Bronchial epithelial cell (primary cell): Measurements from ENCODE around the gene JOSD2. TPM values are rescaled to one million over a fixed set of nuclear protein-coding genes. Genes with fewer than 3 reads are reported as not detected.

ENCODE experiments used
- DNase-seq: peaks from one replicate; pipeline ENCODE4 v3.0.0-alpha.2; 2010; ENCODE audit warnings: low read depth
- FAIRE-seq: peaks from 2 replicates; lab custom pipeline; 2011; peaks lifted over from hg19 to GRCh38; lab: Jason Lieb, UNC
- H3K27me3 ChIP-seq: 2 replicates; pipeline ENCODE4 v1.5.1; 2011; ENCODE audit warnings: low read length; ENCODE audit not compliant: control insufficient read depth, insufficient read depth
- H3K36me3 ChIP-seq: 2 replicates; pipeline ENCODE4 v1.5.1; 2011; ENCODE audit warnings: low read length; ENCODE audit not compliant: control insufficient read depth, insufficient read depth
- H3K4me3 ChIP-seq: 2 replicates; pipeline ENCODE4 v1.5.1; 2011; ENCODE audit warnings: mild to moderate bottlenecking, low read depth, low read length, control low read depth
- total RNA-seq: library from RNA; depleted of rRNA; stranded (reverse); fragments of >200 nt; gene quantifications from 2 replicates; pipeline ENCODE4 v1.2.1, GENCODE V29; 2014
- TF ChIP-seq, protein P1 (sequence below): IDR thresholded peaks from 2 replicates; pipeline ENCODE4 v1.5.1; 2011; ENCODE audit warnings: mild to moderate bottlenecking, moderate library complexity, low read length, control low read depth, inconsistent platforms; ENCODE audit not compliant: insufficient read depth, severe bottlenecking

The JOSD2 gene
- total RNA-seq, 1 donor from 2014 or later = 10.5 TPM

DNA sequence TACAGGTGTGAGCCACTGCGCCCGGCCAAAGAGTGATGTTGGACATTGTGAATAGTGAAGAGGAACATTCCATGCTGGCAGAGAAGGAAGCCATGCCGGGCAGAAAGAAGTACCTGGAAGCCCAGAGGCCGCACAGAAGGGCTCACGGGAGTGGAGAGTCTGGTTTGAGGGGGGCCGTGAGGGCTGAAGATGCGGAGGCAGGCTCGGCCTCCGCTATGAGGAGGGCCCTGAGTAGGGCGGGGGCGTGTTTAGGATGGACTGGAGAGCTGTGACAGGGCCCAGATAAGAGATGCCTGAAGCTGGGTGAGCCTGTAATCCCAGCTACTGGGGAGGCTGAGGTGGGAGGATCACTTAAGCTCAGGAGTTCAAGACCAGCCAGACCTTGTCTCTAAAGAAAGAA is 1.6 kb downstream of the JOSD2 start:
- Histone ChIP-seq H3K4me3 (no peak overlapping the region), H3K27me3 (no peaks in the 10 kb centered on the region), H3K36me3 (no peaks in the 10 kb centered on the region)
- TF ChIP-seq, protein P1, sequence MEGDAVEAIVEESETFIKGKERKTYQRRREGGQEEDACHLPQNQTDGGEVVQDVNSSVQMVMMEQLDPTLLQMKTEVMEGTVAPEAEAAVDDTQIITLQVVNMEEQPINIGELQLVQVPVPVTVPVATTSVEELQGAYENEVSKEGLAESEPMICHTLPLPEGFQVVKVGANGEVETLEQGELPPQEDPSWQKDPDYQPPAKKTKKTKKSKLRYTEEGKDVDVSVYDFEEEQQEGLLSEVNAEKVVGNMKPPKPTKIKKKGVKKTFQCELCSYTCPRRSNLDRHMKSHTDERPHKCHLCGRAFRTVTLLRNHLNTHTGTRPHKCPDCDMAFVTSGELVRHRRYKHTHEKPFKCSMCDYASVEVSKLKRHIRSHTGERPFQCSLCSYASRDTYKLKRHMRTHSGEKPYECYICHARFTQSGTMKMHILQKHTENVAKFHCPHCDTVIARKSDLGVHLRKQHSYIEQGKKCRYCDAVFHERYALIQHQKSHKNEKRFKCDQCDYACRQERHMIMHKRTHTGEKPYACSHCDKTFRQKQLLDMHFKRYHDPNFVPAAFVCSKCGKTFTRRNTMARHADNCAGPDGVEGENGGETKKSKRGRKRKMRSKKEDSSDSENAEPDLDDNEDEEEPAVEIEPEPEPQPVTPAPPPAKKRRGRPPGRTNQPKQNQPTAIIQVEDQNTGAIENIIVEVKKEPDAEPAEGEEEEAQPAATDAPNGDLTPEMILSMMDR = no peak
- no peak for DNase-seq
- FAIRE-seq = no peak

DNA sequence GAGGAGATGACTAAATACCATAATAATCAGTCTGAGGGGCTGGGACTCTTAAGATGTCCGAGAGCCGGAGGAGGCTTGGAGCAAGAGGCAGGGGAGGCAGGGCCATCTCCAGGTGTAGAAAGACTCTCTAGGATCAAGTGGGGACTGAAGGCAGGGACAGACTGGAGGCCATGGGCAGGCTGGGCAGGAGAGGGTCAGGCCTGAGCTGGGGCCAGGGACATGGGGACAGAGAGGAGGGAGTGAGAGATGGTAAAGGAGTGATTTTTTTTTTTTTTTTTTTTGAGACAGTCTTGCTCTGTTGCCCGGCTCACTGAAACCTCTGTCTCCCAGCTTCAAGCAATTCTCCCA is 2.2 kb downstream of the JOSD2 start:
- no peaks in the 10 kb centered on the region for H3K27me3 ChIP-seq
- H3K36me3 ChIP-seq = no peaks in the 10 kb centered on the region
- TF ChIP-seq, protein P1 = no peak
- no peak overlapping the region for H3K4me3 ChIP-seq
- DNase-seq (no peak), FAIRE-seq (no peak)

DNA sequence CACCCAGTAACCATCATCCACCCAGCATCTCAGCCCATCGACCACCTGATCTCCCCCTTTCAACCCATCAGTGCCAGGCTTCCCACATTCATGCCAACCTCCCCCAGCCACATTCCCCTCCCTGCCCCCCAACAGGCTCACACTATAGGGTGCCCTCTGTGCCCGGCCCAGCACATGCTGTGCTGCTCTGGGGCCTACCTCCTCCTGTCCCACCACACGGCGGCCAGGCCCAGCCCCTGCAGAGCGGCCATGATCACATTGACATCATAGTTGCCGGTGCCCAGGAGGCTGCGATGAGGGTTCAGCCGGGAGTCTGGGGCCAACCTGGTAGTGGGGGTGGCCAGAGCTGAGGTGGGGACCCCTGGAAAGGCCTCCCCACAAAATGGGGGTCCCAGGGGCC is 3.6 kb downstream of the JOSD2 start:
- H3K27me3 ChIP-seq = no peaks in the 10 kb centered on the region
- no peak for FAIRE-seq
- no peaks in the 10 kb centered on the region for H3K36me3 ChIP-seq
- no peak overlapping the region for H3K4me3 ChIP-seq
- TF ChIP-seq, protein P1 = no peak
- DNase-seq = no peak

DNA sequence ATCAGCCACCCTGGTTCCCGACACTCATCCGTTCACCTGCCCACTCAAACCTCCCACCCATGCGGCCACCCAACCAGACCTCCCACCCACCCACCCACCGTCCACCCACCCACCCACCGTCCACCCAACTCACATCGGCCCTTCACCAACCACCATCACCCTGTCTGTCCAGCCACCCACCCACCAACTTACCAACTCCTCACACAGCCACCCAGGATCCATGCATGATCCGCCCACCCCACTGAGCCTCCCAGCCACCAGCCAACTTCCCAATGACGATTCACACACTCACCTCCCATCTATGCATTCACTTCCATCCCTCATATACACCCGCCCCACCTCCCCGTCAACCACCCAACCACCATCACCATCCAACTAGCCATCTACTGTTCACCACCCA is 4.3 kb downstream of the JOSD2 start:
- FAIRE-seq = no peak
- TF ChIP-seq, protein P1 = no peak
- no peaks in the 10 kb centered on the region for H3K27me3 ChIP-seq

DNA sequence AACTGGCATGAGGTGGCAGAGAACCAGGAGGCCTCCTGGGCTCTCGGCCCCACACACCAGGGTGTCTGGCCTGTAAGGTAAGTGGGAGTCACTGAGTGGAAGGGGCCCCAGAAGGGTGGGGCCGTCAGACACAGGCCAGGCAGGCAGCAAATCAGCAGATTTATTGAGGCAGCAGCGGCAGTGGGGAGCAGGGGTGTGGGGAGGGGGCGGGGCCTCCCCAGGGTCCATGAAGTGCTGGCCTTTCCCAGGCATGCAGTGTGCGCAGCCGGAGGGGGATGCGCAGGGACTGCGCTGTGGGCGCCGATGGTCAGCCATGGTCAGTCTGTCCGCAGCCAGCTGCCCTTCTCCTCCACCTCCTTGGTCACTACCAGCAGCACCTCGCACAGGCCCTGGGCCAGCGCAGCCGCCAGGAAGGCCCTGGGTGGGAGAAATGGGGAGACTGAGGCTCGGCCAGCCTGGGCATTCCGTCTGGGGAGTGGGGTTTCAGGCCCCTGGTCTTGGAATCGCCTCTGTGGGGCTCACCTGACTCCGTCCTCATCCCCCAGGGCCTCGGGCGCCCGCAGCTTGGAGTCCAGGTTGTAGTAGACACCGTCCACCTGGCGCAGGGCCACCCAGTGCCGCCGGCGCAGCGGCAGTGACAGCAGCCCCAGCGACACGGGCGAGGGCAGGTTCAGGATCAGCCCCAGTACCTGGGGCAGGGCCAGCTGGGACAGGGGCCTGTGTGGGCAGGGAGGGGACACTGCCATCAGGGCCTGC is 5.0 kb downstream of the JOSD2 start:
- DNase-seq (no peak), FAIRE-seq (no peak)
- no peaks in the 10 kb centered on the region for H3K36me3 ChIP-seq
- H3K4me3 ChIP-seq = no peak overlapping the region
- TF ChIP-seq, protein P1 = no peak
- no peaks in the 10 kb centered on the region for H3K27me3 ChIP-seq

More for the DNA sequence above, 4.3 kb downstream of the JOSD2 start:
- H3K36me3 ChIP-seq = no peaks in the 10 kb centered on the region
- no peak for DNase-seq
- no peak overlapping the region for H3K4me3 ChIP-seq
